Keratinocyte (primary cell): Measurements from ENCODE around the gene TTYH2. TPM values are rescaled to one million over a fixed set of nuclear protein-coding genes. Genes with fewer than 3 reads are reported as not detected.

Source experiments
- DNase-seq: peaks from one replicate; pipeline ENCODE4 v3.0.0-alpha.2; 2011; ENCODE audit warnings: low read depth, missing footprints, low spot score
- FAIRE-seq: peaks from 2 replicates; lab custom pipeline; 2011; peaks lifted over from hg19 to GRCh38; lab: Jason Lieb, UNC
- H2AFZ ChIP-seq: 2 replicates; pipeline ENCODE4 v1.6.0; 2012; ENCODE audit warnings: low read length, control low read depth, inconsistent platforms; ENCODE audit not compliant: control insufficient read depth
- H3K27ac ChIP-seq: 2 replicates; pipeline ENCODE4 v1.5.1; 2011; ENCODE audit warnings: low read length; ENCODE audit not compliant: control insufficient read depth, insufficient read depth
- H3K27me3 ChIP-seq: 3 replicates; pipeline ENCODE4 v1.6.0; 2011; ENCODE audit warnings: low read length; ENCODE audit not compliant: control insufficient read depth, insufficient read depth; ENCODE audit errors: extremely low read depth
- H3K36me3 ChIP-seq, 2 experiments: 2 replicates in 1 of 2; 3 replicates in 1 of 2; pipeline ENCODE4 v1.5.1; 2011; ENCODE audit warnings: low read length in 2 of 2, mild to moderate bottlenecking in 1 of 2; ENCODE audit not compliant: control insufficient read depth in 2 of 2, insufficient read depth in 2 of 2; ENCODE audit errors: extremely low read depth in 1 of 2
- H3K4me1 ChIP-seq: 3 replicates; pipeline ENCODE4 v1.5.1; 2011; ENCODE audit warnings: low read length; ENCODE audit not compliant: control insufficient read depth, insufficient read depth; ENCODE audit errors: extremely low read depth
- H3K4me2 ChIP-seq: 3 replicates; pipeline ENCODE4 v1.6.0; 2011; ENCODE audit warnings: low read depth, low read length; ENCODE audit not compliant: control insufficient read depth, insufficient read depth; ENCODE audit errors: extremely low read depth
- H3K4me3 ChIP-seq, 3 experiments: fragments of 200-600 bp in 1 of 3; sonication (generic) in 1 of 3; 2 replicates in 2 of 3; 3 replicates in 1 of 3; pipeline ENCODE4 v1.5.1; 2011 to 2016; ENCODE audit warnings: low read length in 3 of 3, mild to moderate bottlenecking in 3 of 3, control low read depth in 2 of 3, inconsistent platforms in 1 of 3, low read depth in 1 of 3, mixed read lengths in 1 of 3, mixed run types in 1 of 3, moderate library complexity in 1 of 3; ENCODE audit not compliant: control insufficient read depth in 2 of 3, insufficient read depth in 2 of 3; ENCODE audit errors: extremely low read depth in 1 of 3
- H3K79me2 ChIP-seq: 2 replicates; pipeline ENCODE4 v1.6.0; 2012; ENCODE audit warnings: low read length; ENCODE audit not compliant: control insufficient read depth, insufficient read depth
- H3K9ac ChIP-seq: 3 replicates; pipeline ENCODE4 v1.6.0; 2011; ENCODE audit warnings: low read length; ENCODE audit not compliant: control insufficient read depth, insufficient read depth; ENCODE audit errors: extremely low read depth
- H3K9me1 ChIP-seq: 3 replicates; pipeline ENCODE4 v1.6.0; 2011; ENCODE audit warnings: low read length; ENCODE audit not compliant: control insufficient read depth, insufficient read depth; ENCODE audit errors: extremely low read depth
- H3K9me3 ChIP-seq: 2 replicates; pipeline ENCODE4 v1.5.1; 2012; ENCODE audit warnings: low read depth, low read length; ENCODE audit not compliant: control insufficient read depth
- H4K20me1 ChIP-seq: 3 replicates; pipeline ENCODE4 v1.6.0; 2011; ENCODE audit warnings: low read length; ENCODE audit not compliant: control insufficient read depth, insufficient read depth; ENCODE audit errors: extremely low read depth
- EZH2 ChIP-seq: IDR thresholded peaks from one replicate; pipeline ENCODE4 v1.6.1; 2012; ENCODE audit warnings: inconsistent platforms, mild to moderate bottlenecking, low read length, moderate library complexity
- dilution Hi-C: fragments of 300-500 bp; cut with MboI; formaldehyde crosslinking; loops from one replicate; pipeline ENCODE4 v1.7.0; 2020; ENCODE audit warnings: low sequenced_read_pairs; ENCODE audit not compliant: extremely low pct_ligation_motif_present
- polyA plus RNA-seq, 5 experiments: library from polyadenylated mRNA; depleted of rRNA in 3 of 5; stranded (reverse) in 3 of 5; stranded (forward) in 1 of 5; unstranded in 1 of 5; fragments of >200 nt; gene quantifications; 1 replicate in 1 of 5; 2 replicates in 3 of 5; 3 replicates in 1 of 5; pipeline versions ENCODE4 v1.2.1 to v1.2.3, GENCODE V29; 2011 to 2012; ENCODE audit warnings: missing spikeins in 2 of 5, low read depth in 1 of 5, low replicate concordance in 1 of 5
- TF ChIP-seq, protein P1 (sequence below), 3 experiments: IDR thresholded peaks in 1 of 3; conservative IDR thresholded peaks in 1 of 3; optimal IDR thresholded peaks in 1 of 3; 2 replicates in 2 of 3; 3 replicates in 1 of 3; pipeline versions ENCODE3 to v1.5.1; 2011; ENCODE audit warnings: low read length in 3 of 3, mild to moderate bottlenecking in 3 of 3, moderate library complexity in 2 of 3, control low read depth in 1 of 3, inconsistent platforms in 1 of 3; ENCODE audit not compliant: insufficient read depth in 2 of 3; ENCODE audit errors: extremely low read depth in 1 of 3

TTYH2 gene
- polyA plus RNA-seq, 1 donor (not counting 4 experiments of a cell fraction or from before 2014, with no cell fraction given), result 3.7 TPM

DNA sequence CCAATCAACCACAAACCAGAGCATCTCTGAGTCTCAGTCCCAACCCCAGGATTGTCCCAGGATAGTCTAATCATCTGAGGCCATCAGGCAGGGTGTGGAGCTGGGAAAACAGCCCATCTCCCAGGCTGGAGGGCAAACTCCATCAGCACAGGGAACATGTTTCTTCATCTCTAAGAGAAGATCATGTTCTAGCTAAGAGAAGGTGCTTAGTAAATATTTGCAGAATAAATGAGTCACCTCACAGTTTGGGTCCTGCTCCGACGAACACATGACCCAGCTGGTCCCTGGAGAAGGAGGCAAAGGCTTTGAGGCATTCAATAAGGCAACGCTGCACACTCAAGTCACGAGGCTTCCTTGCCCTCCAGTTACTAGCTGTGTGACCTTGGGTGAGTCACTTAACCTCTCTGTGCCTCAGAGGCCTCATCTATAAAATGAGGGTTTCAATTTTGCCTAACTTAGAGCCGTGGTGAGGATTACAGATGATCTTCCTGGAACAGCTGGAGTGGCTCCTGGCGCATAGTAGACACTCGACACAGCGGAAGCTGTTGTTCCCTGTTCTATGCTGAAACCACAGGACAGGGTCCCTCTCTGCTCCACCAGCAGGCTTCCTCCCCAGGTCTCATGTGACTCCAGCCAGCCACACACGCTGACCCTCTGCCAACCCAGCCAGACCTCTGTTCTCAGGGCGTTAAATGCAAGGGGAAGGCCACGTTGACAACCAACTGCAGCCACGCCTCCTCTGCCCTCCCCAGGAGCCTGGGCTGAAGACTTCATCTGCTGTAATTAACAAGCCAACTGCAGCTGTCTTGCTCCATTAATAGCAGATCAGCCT is 20.2 kb upstream of the TTYH2 start:
- Histone ChIP-seq H3K27me3 (peaks cover 22% of the 10 kb centered on the region), H3K9ac (no peak overlapping the region), H3K4me3 (no peak overlapping the region), H2AFZ (no peak overlapping the region), H3K79me2 (no peaks in the 10 kb centered on the region), H3K36me3 (no peaks in the 10 kb centered on the region), H3K4me2 (no peak overlapping the region), H3K4me1 (peaks cover 2% of the 10 kb centered on the region), H3K9me3 (no peaks in the 10 kb centered on the region), H3K27ac (no peak overlapping the region), H4K20me1 (no peaks in the 10 kb centered on the region), H3K9me1 (no peaks in the 10 kb centered on the region)
- FAIRE-seq, result no peak
- dilution Hi-C loops, result no loop called here
- TF ChIP-seq, protein P1, sequence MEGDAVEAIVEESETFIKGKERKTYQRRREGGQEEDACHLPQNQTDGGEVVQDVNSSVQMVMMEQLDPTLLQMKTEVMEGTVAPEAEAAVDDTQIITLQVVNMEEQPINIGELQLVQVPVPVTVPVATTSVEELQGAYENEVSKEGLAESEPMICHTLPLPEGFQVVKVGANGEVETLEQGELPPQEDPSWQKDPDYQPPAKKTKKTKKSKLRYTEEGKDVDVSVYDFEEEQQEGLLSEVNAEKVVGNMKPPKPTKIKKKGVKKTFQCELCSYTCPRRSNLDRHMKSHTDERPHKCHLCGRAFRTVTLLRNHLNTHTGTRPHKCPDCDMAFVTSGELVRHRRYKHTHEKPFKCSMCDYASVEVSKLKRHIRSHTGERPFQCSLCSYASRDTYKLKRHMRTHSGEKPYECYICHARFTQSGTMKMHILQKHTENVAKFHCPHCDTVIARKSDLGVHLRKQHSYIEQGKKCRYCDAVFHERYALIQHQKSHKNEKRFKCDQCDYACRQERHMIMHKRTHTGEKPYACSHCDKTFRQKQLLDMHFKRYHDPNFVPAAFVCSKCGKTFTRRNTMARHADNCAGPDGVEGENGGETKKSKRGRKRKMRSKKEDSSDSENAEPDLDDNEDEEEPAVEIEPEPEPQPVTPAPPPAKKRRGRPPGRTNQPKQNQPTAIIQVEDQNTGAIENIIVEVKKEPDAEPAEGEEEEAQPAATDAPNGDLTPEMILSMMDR (optimal IDR thresholded peaks at IDR 0.05 in 1 of 3, IDR thresholded peaks at IDR 0.05 in 1 of 3, conservative IDR thresholded peaks at IDR 0.05 in 1 of 3; ENCODE audit: extremely low read depth in 1 of 3, insufficient read depth in 2 of 3, low read length in 3 of 3), result no peak
- no peak for TF ChIP-seq EZH2
- DNase-seq, result no peak

DNA sequence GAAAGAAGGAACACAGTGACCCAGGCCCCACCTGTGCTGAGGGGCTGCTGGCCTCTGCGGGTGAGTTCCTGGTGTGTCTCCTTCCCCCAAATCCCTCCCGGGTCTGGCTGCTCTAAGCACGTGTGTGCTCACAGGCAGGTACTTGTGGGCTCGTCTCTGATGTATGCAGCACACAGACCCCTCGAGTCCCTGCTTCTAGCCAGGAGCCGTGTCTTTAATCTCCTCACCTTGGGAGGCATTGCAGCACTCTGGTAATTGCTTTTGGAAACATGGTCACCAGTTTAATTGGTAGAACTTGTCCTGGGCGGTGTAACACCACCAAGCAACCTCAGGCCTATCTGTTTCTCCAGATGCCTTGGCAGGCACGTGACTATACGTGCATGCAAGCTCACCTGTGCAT is 18.7 kb upstream of the TTYH2 start:
- Histone ChIP-seq H2AFZ (no peak overlapping the region), H3K9me1 (no peaks in the 10 kb centered on the region), H3K27ac (no peak overlapping the region), H3K4me1 (peaks cover 5% of the 10 kb centered on the region), H3K4me3 (no peak overlapping the region), H3K79me2 (no peaks in the 10 kb centered on the region), H3K36me3 (no peaks in the 10 kb centered on the region), H3K27me3 (peaks cover 22% of the 10 kb centered on the region), H3K9ac (no peak overlapping the region), H4K20me1 (no peaks in the 10 kb centered on the region), H3K9me3 (no peaks in the 10 kb centered on the region), H3K4me2 (no peak overlapping the region)
- no peak for FAIRE-seq
- dilution Hi-C loops, result no loop called here
- DNase-seq, result no peak
- TF ChIP-seq, protein P1 (optimal IDR thresholded peaks at IDR 0.05 in 1 of 3, IDR thresholded peaks at IDR 0.05 in 1 of 3, conservative IDR thresholded peaks at IDR 0.05 in 1 of 3; ENCODE audit: extremely low read depth in 1 of 3, insufficient read depth in 2 of 3, low read length in 3 of 3), result no peak
- TF ChIP-seq EZH2, result no peak
